Astrocyte of the hippocampus (primary cell): ENCODE data around the gene CTRB2.

Experiments
- DNase-seq: peaks from one replicate; pipeline ENCODE4 v3.0.0; 2011; ENCODE audit warnings: low read depth, low spot score

CTRB2 gene

DNA sequence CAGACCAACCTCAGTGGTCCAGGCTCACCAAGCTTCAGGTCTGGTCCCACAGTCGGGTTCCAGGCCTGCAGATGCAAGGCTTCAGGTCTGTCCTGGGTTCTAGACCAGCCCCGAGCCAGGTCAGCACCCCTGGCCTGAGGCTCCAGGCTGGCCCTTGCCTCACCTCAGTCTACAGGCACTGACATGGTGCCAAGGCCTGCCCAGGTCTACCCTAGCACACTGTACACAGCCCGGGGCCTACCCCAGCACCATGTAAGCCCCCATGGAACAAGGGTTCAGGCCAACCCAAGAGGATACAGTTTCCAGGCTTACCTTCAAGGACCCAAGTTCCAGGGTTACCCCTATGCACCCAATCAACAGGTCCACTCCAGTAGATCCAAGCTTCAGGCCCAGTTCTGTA lies 31.9 kb downstream of the CTRB2 start:
- DNase-seq, result no peak

DNA sequence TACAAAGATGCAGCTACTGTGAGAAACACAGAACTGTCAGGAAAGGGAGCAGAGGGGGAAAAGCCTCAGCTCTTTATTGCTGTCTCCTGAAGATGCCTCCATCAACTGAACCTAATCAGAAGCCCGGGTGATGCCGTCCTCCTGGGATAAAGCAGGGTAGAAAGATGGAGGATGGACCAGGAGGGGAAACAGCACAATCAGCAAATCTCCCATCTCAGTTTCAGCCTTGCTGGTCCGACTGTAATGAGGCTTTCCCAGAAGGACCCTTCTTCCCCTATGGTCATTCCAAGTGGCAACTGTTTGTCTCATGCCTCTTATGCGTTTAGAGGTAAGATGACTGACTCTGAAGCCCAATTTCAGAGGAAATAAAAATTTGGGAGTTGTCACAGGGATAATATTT lies 34.4 kb downstream of the CTRB2 start:
- no peak for DNase-seq

GRCh38 chr16:75169899-75170405 lies 37.0 kb downstream of the CTRB2 start:
- no peak for DNase-seq

DNA sequence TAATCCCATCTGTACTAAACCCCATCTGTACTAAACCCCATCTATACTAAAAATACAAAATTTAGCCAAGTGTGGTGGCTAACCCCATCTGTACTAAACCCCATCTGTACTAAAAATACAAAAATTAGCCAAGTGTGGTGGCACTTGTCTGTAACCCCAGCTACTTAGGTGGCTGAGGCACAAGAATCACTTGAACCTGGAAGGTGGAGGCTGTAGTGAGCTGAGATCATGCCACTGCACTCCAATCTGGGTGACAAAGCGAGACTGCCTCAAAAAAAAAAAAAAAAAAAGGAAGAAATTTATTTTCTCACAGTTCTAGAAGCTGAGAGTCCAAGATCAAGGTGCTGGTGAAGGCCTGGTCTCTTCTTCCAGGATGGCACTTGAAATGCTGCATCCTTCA lies 46.6 kb downstream of the CTRB2 start:
- DNase-seq, result no peak
